Nephron progenitor cell (in vitro differentiated cells): ENCODE results near the gene CHIC2.

ENCODE experiments used
- DNase-seq: peaks from one replicate; pipeline ENCODE4 v3.0.0; 2021
- H3K27ac Mint-ChIP-seq: 2 replicates; pipeline ENCODE4 v1.8.0; 2021; ENCODE audit warnings: mild to moderate bottlenecking, moderate library complexity, mixed read lengths
- H3K27me3 Mint-ChIP-seq: 2 replicates; pipeline ENCODE4 v1.8.0; 2021; ENCODE audit warnings: mild to moderate bottlenecking, low read depth, mixed read lengths; ENCODE audit not compliant: poor library complexity
- H3K36me3 Mint-ChIP-seq: 2 replicates; pipeline ENCODE4 v1.8.0; 2021; ENCODE audit warnings: low read depth, mixed read lengths
- H3K4me1 Mint-ChIP-seq: 2 replicates; pipeline ENCODE4 v1.8.0; 2021; ENCODE audit warnings: mixed read lengths
- H3K4me3 Mint-ChIP-seq: 2 replicates; pipeline ENCODE4 v1.8.0; 2021; ENCODE audit warnings: mild to moderate bottlenecking, moderate library complexity, mixed read lengths
- H3K9me3 Mint-ChIP-seq: 2 replicates; pipeline ENCODE4 v1.8.0; 2021; ENCODE audit warnings: mild to moderate bottlenecking, moderate library complexity, mixed read lengths
- TF ChIP-seq, protein P1 (sequence below): fragments of 200-600 bp; sonication (generic); IDR thresholded peaks from 2 replicates; pipeline ENCODE4 v1.5.0; 2021; ENCODE audit warnings: antibody characterized with exemption

Gene CHIC2

DNA sequence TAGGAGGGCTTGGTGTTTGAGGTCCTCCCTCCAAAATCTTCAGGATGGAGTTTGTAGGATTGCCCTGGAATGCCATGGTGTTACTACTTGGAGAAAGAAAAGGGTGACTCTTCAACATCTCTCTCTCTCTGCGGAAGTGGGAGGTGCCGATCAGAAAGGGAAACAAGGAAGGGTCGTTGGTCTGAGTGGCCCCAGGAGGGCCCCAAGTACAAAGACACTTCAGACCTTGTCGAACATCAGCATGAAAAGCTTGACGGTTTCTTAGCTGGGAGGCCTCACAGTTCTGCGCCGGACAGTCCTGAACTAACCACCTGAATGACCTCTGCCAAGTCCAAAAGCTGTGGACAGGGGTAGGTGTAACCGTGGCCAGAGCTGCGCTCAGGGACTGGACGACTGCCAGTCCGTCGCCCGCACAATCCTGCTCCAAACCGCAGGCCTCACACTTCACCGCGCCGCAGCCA lies 34.9 kb upstream of the CHIC2 start:
- Mint-ChIP-seq H3K36me3 (no peaks in the 10 kb centered on the region), H3K27ac (no peak overlapping the region), H3K4me3 (peak overlapping the region; percentile 66), H3K4me1 (peaks cover 63% of the 10 kb centered on the region), H3K27me3 (peaks cover 100% of the 10 kb centered on the region), H3K9me3 (no peaks in the 10 kb centered on the region)
- TF ChIP-seq, protein P1, sequence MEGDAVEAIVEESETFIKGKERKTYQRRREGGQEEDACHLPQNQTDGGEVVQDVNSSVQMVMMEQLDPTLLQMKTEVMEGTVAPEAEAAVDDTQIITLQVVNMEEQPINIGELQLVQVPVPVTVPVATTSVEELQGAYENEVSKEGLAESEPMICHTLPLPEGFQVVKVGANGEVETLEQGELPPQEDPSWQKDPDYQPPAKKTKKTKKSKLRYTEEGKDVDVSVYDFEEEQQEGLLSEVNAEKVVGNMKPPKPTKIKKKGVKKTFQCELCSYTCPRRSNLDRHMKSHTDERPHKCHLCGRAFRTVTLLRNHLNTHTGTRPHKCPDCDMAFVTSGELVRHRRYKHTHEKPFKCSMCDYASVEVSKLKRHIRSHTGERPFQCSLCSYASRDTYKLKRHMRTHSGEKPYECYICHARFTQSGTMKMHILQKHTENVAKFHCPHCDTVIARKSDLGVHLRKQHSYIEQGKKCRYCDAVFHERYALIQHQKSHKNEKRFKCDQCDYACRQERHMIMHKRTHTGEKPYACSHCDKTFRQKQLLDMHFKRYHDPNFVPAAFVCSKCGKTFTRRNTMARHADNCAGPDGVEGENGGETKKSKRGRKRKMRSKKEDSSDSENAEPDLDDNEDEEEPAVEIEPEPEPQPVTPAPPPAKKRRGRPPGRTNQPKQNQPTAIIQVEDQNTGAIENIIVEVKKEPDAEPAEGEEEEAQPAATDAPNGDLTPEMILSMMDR: no peak
- DNase-seq: peak; percentile 42

DNA sequence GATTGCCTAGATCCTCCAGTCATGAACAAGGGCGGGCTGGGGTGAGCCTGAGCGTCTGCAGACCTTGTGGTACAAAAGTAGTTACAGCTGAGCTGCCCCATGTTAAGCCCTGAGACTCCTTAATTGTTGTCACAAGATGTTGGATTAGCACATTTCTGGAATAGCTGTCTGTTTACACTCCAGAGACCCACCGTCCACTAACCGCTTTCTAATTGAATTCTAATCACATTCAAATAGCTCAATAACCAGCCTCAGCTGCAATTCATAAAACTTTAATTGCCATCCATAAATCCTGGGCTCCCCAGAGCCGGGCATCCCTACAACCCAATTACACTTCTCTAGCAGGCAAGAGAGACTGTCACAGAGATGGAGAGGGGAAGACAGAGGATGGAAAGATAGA lies 34.0 kb upstream of the CHIC2 start:
- peaks cover 57% of the 10 kb centered on the region for H3K4me1 Mint-ChIP-seq
- peaks cover 100% of the 10 kb centered on the region for H3K27me3 Mint-ChIP-seq
- H3K27ac Mint-ChIP-seq: no peak overlapping the region

DNA sequence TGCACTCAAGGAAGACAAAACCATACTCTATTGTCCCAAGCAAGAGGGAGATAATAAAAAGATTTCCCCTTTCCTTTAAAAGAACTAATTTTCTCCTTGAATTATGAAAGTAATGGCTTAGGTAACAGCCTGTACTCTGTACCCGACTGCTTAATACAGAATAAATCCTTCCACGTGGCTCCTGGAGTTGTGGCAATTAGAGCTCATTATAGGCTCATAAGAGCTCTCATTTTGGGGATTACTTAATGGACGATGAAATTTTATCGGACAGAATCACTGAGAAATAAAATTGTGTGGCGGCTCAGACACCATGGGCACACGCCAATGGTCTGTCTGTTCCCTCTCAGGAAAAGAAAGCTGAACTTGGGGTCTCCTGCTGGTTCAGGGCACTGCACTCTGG lies 32.7 kb upstream of the CHIC2 start:
- no peak overlapping the region for H3K27ac Mint-ChIP-seq
- peaks cover 100% of the 10 kb centered on the region for H3K27me3 Mint-ChIP-seq
- no peaks in the 10 kb centered on the region for H3K36me3 Mint-ChIP-seq
- no peak for DNase-seq
- peaks cover 51% of the 10 kb centered on the region for H3K4me1 Mint-ChIP-seq
- TF ChIP-seq, protein P1: no peak
- no peaks in the 10 kb centered on the region for H3K9me3 Mint-ChIP-seq
- H3K4me3 Mint-ChIP-seq: no peak overlapping the region

More for the DNA sequence above, 34.0 kb upstream of the CHIC2 start:
- TF ChIP-seq, protein P1: no peak
- no peaks in the 10 kb centered on the region for H3K36me3 Mint-ChIP-seq
- H3K4me3 Mint-ChIP-seq: peak overlapping the region; percentile 66
- no peaks in the 10 kb centered on the region for H3K9me3 Mint-ChIP-seq
- DNase-seq: no peak

DNA sequence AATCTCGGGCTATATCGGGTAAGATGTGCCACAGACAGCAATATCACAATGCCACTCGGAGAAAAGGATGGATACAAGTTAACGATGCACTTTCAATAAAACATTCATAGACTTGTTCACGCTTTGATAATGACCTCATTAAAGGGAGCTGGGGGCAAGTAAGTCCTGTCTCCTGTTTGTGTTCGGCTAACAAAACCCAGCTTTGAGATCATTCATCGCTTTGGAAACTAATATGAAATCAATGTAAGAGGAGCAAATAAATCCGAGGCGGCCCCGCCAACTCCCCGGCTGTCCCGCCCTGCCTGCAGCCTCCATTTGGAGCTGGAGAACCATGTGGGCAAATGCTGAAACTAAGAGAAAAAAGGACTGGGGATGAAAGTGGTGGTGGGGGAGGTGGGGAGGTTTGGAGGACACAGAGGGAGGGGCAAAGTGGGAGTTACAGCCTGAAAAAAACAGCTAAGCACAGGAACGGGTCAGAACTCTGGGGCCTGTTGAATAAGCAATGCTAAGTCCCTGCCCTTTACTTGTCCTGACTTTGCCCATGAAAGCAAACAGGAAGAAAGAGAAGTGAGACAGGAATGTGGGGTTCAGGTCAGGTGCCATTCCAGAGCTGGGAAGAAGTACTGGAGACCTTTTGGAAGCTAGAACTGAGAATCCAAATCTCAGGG lies 32.0 kb upstream of the CHIC2 start:
- no peaks in the 10 kb centered on the region for H3K9me3 Mint-ChIP-seq
- TF ChIP-seq, protein P1: no peak
- no peak overlapping the region for H3K27ac Mint-ChIP-seq
- peaks cover 54% of the 10 kb centered on the region for H3K4me1 Mint-ChIP-seq
- no peaks in the 10 kb centered on the region for H3K36me3 Mint-ChIP-seq
- no peak for DNase-seq
- peaks cover 100% of the 10 kb centered on the region for H3K27me3 Mint-ChIP-seq
- no peak overlapping the region for H3K4me3 Mint-ChIP-seq

DNA sequence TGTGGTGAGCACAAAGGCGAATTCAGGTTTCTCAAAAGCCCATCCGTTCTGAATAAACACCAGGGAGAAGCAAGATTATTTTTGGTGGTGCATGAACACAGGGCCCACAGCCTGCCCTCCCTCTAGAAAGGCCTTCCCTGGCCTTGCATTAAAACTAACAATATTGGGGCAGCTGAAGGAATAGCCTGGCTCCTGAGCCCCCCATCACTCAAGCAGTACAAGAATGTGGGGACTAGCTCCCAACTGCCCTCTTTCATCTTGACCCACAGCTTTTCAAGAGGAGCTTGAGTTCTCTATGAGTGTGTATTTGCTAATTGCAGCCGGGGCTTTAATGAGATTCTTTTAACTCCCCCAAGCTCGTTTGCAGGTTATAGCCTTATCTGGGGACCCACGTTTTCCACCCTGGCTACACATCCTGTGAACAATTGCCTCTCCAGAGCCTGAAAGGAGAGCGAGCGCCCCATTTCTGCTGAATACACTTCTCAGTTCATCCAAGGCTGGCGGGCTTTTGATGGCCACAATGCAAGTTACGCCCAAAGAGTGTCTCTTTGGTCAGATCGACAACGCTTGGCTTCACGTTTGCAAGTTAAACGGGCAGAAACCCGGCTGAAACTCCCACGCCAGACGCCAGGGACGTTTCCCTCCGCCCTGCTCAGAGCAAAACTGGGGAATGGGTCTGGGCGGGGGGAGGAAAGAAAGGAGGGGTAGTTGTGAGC lies 30.9 kb upstream of the CHIC2 start:
- no peaks in the 10 kb centered on the region for H3K36me3 Mint-ChIP-seq
- no peak overlapping the region for H3K27ac Mint-ChIP-seq
- TF ChIP-seq, protein P1: no peak
- peaks cover 100% of the 10 kb centered on the region for H3K27me3 Mint-ChIP-seq
- peaks cover 54% of the 10 kb centered on the region for H3K4me1 Mint-ChIP-seq
- peak; percentile 35 for DNase-seq
- no peaks in the 10 kb centered on the region for H3K9me3 Mint-ChIP-seq
- H3K4me3 Mint-ChIP-seq: peak overlapping the region; percentile 60
